Osteoblast (primary cell): ENCODE measurements around the gene LY6G5C. TPM values are rescaled to one million over a fixed set of nuclear protein-coding genes. Genes with fewer than 3 reads are reported as not detected.

ENCODE experiments used
- DNase-seq: peaks from one replicate; pipeline ENCODE4 v3.0.0; 2011; ENCODE audit warnings: low spot score, mixed read lengths; ENCODE audit not compliant: insufficient read length; ENCODE audit errors: missing footprints
- H2AFZ ChIP-seq: 2 replicates; pipeline ENCODE4 v1.6.0; 2011; ENCODE audit warnings: mild to moderate bottlenecking, low read length
- H3K27ac ChIP-seq: 2 replicates; pipeline ENCODE4 v1.5.1; 2011; ENCODE audit warnings: mild to moderate bottlenecking, low read depth, low read length, moderate library complexity
- H3K27me3 ChIP-seq: 2 replicates; pipeline ENCODE4 v1.6.0; 2012; ENCODE audit warnings: mild to moderate bottlenecking, control low read depth, inconsistent platforms, low read length, moderate library complexity; ENCODE audit not compliant: insufficient read depth
- H3K36me3 ChIP-seq: 2 replicates; pipeline ENCODE4 v1.5.1; 2011; ENCODE audit warnings: mild to moderate bottlenecking, low read length, control low read depth, moderate library complexity; ENCODE audit not compliant: insufficient read depth
- H3K4me1 ChIP-seq: 2 replicates; pipeline ENCODE4 v1.5.1; 2011; ENCODE audit warnings: mild to moderate bottlenecking, low read length, control low read depth, moderate library complexity; ENCODE audit not compliant: insufficient read depth
- H3K4me2 ChIP-seq: 2 replicates; pipeline ENCODE4 v1.6.0; 2011; ENCODE audit warnings: mild to moderate bottlenecking, low read length; ENCODE audit not compliant: insufficient read depth
- H3K4me3 ChIP-seq: fragments of 200-600 bp; sonication (generic); 3 replicates; pipeline ENCODE4 v1.5.1; 2012; ENCODE audit warnings: mild to moderate bottlenecking, low read length, inconsistent platforms; ENCODE audit not compliant: insufficient read depth
- H3K79me2 ChIP-seq: 2 replicates; pipeline ENCODE4 v1.6.0; 2012; ENCODE audit warnings: mild to moderate bottlenecking, low read length, control low read depth, inconsistent platforms; ENCODE audit not compliant: insufficient read depth
- H3K9me3 ChIP-seq: 2 replicates; pipeline ENCODE4 v1.5.1; 2011; ENCODE audit warnings: low read depth, low read length, control low read depth
- H4K20me1 ChIP-seq: 2 replicates; pipeline ENCODE4 v1.6.0; 2012; ENCODE audit warnings: mild to moderate bottlenecking, low read length, control low read depth; ENCODE audit not compliant: insufficient read depth
- CTCF ChIP-seq: IDR thresholded peaks from 2 replicates; pipeline ENCODE4 v1.5.1; 2011; ENCODE audit warnings: mild to moderate bottlenecking, low read depth, low read length, moderate library complexity; ENCODE audit errors: extremely low read depth
- total RNA-seq: library from RNA; depleted of rRNA; stranded (reverse); fragments of >200 nt; gene quantifications from 2 replicates; pipeline ENCODE4 v1.2.3, GENCODE V29; 2012

LY6G5C gene
- total RNA-seq, 1 donor = 0.72 TPM

- peak; percentile 50 for TF ChIP-seq CTCF
- peaks cover 70% of the 10 kb centered on the region for H3K36me3 ChIP-seq
Measured at GRCh38 chr6:31689249-31690110, 8.6 kb upstream of the LY6G5C start.

GRCh38 chr6:31687860-31688693 is 7.2 kb upstream of the LY6G5C start:
- H3K36me3 ChIP-seq = peaks cover 66% of the 10 kb centered on the region
- no peak for TF ChIP-seq CTCF
- H3K4me3 ChIP-seq = no peak overlapping the region
- peaks cover 5% of the 10 kb centered on the region for H4K20me1 ChIP-seq
- H3K4me2 ChIP-seq = no peak overlapping the region
- DNase-seq = no peak
- H2AFZ ChIP-seq = no peak overlapping the region
- no peaks in the 10 kb centered on the region for H3K4me1 ChIP-seq
- no peak overlapping the region for H3K27ac ChIP-seq
- no peaks in the 10 kb centered on the region for H3K79me2 ChIP-seq
- H3K27me3 ChIP-seq = no peaks in the 10 kb centered on the region
- no peaks in the 10 kb centered on the region for H3K9me3 ChIP-seq

More at GRCh38 chr6:31689249-31690110, 8.6 kb upstream of the LY6G5C start:
- Histone ChIP-seq H2AFZ (no peak overlapping the region), H3K27ac (no peak overlapping the region), H4K20me1 (peaks cover 5% of the 10 kb centered on the region), H3K4me2 (no peak overlapping the region), H3K4me1 (no peaks in the 10 kb centered on the region), H3K9me3 (no peaks in the 10 kb centered on the region), H3K79me2 (no peaks in the 10 kb centered on the region), H3K4me3 (no peak overlapping the region), H3K27me3 (no peaks in the 10 kb centered on the region)
- DNase-seq = no peak

- no peak overlapping the region for H3K4me2 ChIP-seq
- no peak for DNase-seq
- H2AFZ ChIP-seq = no peak overlapping the region
Measured at GRCh38 chr6:31687321-31687720, 6.5 kb upstream of the LY6G5C start.

More at GRCh38 chr6:31687321-31687720, 6.5 kb upstream of the LY6G5C start:
- Histone ChIP-seq H3K36me3 (peaks cover 60% of the 10 kb centered on the region), H3K27me3 (no peaks in the 10 kb centered on the region), H4K20me1 (peaks cover 5% of the 10 kb centered on the region), H3K4me1 (no peaks in the 10 kb centered on the region), H3K79me2 (no peaks in the 10 kb centered on the region), H3K9me3 (no peaks in the 10 kb centered on the region), H3K4me3 (no peak overlapping the region), H3K27ac (no peak overlapping the region)
- TF ChIP-seq CTCF = no peak
